Measurements from ENCODE around the gene ATF4.

ATF4 gene

DNA sequence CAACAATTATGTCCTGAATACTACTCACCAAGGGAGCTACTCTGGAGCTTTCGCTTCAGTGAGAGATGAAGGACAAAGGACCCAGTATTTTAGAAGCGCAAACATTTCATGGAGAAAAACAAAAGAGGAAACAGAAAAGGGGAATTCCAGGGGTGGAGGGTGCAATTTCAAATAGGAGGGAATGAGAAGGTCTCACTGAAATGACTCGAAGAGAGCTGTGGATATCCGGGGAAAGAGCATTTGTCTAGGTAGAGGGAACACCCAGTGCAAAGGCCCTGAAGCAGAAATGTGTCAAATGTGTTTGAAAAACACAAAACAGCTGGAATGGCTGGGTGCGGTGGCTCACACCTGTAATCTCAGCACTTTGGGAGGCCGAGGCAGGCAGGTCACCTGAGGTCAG, 9.8 kb downstream of the ATF4 start:
- ChIA-PET CTCF (interaction anchor here (0.8 to 6.1 kb wide), 14 partner anchors 10 to 761 kb away, joined by 3 to 115 read pairs (median 12); partner anchors contain the start of genes ATF4, RPL3 and TAB1), POLR2A (interaction anchor here (4.9 kb wide), 1 partner anchor 212 kb away, joined by 35 read pairs; the partner anchor contains the start of gene RPL3)
- TF ChIP-seq, protein P1, sequence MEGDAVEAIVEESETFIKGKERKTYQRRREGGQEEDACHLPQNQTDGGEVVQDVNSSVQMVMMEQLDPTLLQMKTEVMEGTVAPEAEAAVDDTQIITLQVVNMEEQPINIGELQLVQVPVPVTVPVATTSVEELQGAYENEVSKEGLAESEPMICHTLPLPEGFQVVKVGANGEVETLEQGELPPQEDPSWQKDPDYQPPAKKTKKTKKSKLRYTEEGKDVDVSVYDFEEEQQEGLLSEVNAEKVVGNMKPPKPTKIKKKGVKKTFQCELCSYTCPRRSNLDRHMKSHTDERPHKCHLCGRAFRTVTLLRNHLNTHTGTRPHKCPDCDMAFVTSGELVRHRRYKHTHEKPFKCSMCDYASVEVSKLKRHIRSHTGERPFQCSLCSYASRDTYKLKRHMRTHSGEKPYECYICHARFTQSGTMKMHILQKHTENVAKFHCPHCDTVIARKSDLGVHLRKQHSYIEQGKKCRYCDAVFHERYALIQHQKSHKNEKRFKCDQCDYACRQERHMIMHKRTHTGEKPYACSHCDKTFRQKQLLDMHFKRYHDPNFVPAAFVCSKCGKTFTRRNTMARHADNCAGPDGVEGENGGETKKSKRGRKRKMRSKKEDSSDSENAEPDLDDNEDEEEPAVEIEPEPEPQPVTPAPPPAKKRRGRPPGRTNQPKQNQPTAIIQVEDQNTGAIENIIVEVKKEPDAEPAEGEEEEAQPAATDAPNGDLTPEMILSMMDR (IDR thresholded peaks at IDR 0.05; ENCODE audit: control extremely low read depth, extremely low read depth, low read depth, missing control alignments), result no peak
- DNase-seq (ENCODE audit: extremely low spot score), result no peak

DNA sequence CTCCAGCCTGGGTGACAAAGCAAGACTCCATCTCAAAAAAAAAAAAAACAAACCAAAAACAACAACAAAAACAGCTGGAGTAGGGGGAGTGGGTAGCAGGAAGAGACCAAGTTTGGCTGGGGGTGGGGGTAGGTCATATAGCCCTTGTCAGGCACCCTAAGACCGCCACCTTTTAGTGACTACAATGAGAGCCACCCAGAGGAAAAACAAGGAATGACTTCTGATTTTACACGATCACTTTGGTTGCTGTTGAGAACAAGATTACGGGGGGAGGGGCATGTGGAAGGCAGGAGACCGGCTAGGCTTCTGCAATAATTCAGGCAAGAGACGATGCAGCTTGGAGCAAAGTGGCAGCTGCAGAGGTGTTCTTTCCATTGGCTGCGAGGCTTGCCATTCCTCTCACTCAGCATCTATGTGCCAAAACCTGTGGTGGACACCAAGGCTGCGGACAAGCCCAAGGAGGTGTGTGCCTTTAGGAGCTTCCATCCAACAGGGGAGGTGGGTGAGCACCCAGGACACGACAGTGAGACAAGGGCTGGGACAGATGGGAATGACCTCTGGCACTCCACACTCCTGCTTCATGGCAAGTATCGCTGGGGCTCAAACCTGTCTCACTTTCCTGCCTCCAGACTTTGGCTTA, 10.4 kb downstream of the ATF4 start:
- DNase-seq (ENCODE audit: extremely low spot score), result no peak
- TF ChIP-seq, protein P1 (IDR thresholded peaks at IDR 0.05; ENCODE audit: control extremely low read depth, extremely low read depth, low read depth, missing control alignments), result no peak
- CTCF ChIA-PET, result interaction anchor here (0.8 to 6.1 kb wide), 8 partner anchors 10 to 762 kb away, joined by 3 to 115 read pairs (median 36); partner anchors contain the start of genes ATF4 and RPL3
- POLR2A ChIA-PET, result interaction anchor here (0.7 to 4.9 kb wide), 4 partner anchors 10 to 513 kb away, joined by 3 to 35 read pairs (median 6); partner anchors contain the start of genes ATF4 and RPL3

DNA sequence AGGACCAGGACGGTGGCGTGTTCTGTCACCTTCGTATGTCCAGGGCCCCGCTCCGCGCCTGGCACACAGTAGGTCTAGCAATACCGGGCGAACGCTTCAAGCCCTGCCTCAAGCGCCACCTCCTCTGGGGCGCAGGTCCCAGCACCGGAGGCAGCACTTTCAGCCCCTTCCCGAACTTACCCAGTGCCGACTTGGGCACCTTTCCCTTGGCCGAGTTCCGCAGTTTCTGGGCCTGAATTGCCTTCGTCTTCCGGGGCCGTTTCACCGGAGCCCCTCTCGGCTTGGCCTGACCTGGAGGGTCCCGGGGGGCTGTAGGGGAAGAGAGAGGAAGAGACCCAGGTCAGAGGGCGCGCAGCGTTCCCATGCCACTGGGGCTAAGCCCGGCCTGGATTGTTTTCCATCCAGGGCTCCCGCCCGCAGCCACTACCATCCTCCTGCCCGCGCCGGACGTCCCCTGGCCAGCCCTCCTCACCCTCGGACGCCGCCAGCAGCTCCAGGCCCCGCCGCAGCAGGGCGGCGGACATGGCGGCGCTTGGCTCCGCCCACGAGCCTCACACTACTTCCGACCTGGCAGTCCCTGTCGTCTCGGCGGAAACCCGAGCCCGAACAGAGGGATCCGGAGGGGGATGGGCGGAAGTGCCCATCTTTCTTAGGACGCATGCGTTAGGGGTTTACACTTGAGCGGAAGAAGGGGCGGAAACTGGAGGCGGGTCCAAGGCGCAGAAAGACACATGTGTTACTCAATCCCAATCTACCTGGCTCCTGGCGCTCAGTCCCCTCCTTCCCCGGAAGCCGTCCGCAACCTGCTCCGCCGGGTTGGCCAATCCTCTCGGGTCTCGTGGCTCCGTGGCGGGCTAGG, 12.1 kb downstream of the ATF4 start, which contains the start of gene RPS19BP1:
Gene RPS19BP1, minus strand, starts transcription at position 534 of the 859 bp plus-strand sequence. Its CDS starts 10 bp downstream, at position 524.
- TF ChIP-seq, protein P1 (IDR thresholded peaks at IDR 0.05; ENCODE audit: control extremely low read depth, extremely low read depth, low read depth, missing control alignments), result no peak
- CTCF ChIA-PET, result interaction anchor here (0.7 to 16.2 kb wide), 6 partner anchors 18 to 498 kb away, joined by 3 to 419 read pairs (median 42); no protein-coding TSS in a partner anchor
- DNase-seq (ENCODE audit: extremely low spot score), result peak; percentile 96
- POLR2A ChIA-PET, result interaction anchor here (0.7 to 1.9 kb wide), 4 partner anchors 10 to 512 kb away, joined by 3 to 11 read pairs (median 8); partner anchors contain the start of genes ATF4 and RPL3

DNA sequence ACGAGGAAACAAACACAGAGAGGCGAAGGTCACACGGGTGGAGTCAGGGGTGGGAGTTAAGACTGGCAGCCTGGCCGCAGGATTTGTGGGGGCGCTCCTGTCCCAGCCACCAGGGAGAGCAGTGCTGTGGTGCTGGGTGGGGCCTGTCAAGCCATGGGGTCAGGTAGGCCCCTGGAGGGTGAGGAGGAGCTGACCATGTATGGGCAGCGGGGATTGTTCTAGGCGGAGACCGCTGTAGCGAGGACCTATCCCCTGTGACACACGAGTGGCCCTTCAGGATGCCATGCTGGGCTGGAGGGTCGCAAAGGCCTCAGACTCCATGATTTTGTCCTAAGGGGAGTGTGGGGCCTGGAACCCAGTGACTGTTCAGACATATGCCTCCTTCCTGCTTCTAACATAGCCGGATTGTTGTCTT, 13.7 kb downstream of the ATF4 start:
- no peak for DNase-seq (ENCODE audit: extremely low spot score)
- POLR2A ChIA-PET, result no interaction called here
- TF ChIP-seq, protein P1 (IDR thresholded peaks at IDR 0.05; ENCODE audit: control extremely low read depth, extremely low read depth, low read depth, missing control alignments), result no peak
- CTCF ChIA-PET, result interaction anchor here (0.8 to 16.2 kb wide), 21 partner anchors 9 to 1112 kb away, joined by 3 to 419 read pairs (median 4); partner anchors contain the start of gene MIEF1

DNA sequence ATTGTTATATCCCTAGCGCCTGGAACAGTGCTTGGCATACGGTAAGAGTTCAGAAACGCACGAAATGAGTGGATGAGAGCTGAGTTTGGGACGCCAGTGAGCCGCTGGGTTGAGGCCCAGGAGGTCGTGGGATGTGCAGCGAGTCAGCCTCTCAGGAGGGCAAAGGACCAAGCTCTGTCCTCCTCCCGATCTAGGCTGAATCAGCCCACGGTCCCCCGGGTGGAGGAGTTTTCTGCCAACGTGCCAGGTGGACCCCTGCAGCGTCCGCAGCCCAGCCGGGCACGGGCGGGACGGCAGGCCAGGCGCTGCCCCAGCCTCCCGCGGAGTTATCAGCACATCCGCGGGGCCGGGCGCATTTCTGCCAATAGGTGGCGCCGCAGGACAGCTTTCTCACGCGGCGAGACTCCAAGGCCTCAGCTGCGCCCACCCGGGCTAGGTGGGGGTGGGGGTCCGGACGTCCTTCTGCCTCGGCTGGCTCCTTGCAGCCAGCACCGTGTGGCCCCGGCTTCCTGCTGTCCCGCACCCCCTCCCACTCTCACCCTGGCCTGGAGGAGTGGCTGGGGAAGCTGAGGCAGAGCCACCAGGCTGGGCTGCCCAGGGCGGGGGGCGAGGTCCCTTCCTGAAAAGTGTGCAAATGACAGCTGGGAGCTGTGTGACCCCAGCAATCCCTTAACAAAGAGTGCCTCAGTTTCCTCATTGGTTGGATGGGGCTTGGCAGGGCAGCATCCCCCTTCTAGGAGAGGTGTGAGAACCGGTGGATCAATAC, 14.4 kb downstream of the ATF4 start:
- TF ChIP-seq, protein P1 (IDR thresholded peaks at IDR 0.05; ENCODE audit: control extremely low read depth, extremely low read depth, low read depth, missing control alignments), result peak; percentile 92
- DNase-seq (ENCODE audit: extremely low spot score), result peak; percentile 82
- ChIA-PET CTCF (interaction anchor here (0.7 to 16.2 kb wide), 28 partner anchors 8 to 1111 kb away, joined by 3 to 419 read pairs (median 4); partner anchors contain the start of gene MIEF1), POLR2A (no interaction called here)
